CMK (cell line): Measurements from ENCODE around the gene LPGAT1.
"Not testable (repeated sequence)": the region's sequence is repeated elsewhere in the genome, so short reads cannot be mapped to it uniquely, and the experiment has no call there.

Experiments used
- DNase-seq: peaks from one replicate; pipeline ENCODE4 v3.0.0-alpha.2; 2010; ENCODE audit warnings: low read depth

LPGAT1 gene

GRCh38 chr1:211830328-211831142 lies at the start of gene LPGAT1:
LPGAT1 (minus strand) TSS chr1:211830763; CDS start chr1:211829296, 1,467 bp downstream.
- DNase-seq = peak; percentile 27

GRCh38 chr1:211879475-211879874 lies 48.9 kb upstream of the LPGAT1 start:
- no peak for DNase-seq

GRCh38 chr1:211876851-211877590 lies 46.5 kb upstream of the LPGAT1 start:
- DNase-seq = no peak

GRCh38 chr1:211875541-211875940 lies 45.0 kb upstream of the LPGAT1 start:
- no peak for DNase-seq

GRCh38 chr1:211874521-211875347 lies 44.2 kb upstream of the LPGAT1 start:
- DNase-seq = no peak

GRCh38 chr1:211873731-211874130 lies 43.2 kb upstream of the LPGAT1 start:
- DNase-seq = not testable (repeated sequence)

GRCh38 chr1:211870156-211870555 lies 39.6 kb upstream of the LPGAT1 start:
- no peak for DNase-seq

- no peak for DNase-seq
Observed at GRCh38 chr1:211865180-211865579, 34.6 kb upstream of the LPGAT1 start.

GRCh38 chr1:211859405-211859804 lies 28.8 kb upstream of the LPGAT1 start:
- DNase-seq = no peak

GRCh38 chr1:211851174-211851573 lies 20.6 kb upstream of the LPGAT1 start:
- no peak for DNase-seq

- no peak for DNase-seq
Observed at GRCh38 chr1:211843507-211844298, 13.1 kb upstream of the LPGAT1 start.

GRCh38 chr1:211843018-211843417 lies 12.5 kb upstream of the LPGAT1 start:
- DNase-seq = no peak

GRCh38 chr1:211842518-211842917 lies 12.0 kb upstream of the LPGAT1 start:
- DNase-seq = no peak

- DNase-seq = no peak
Observed at GRCh38 chr1:211839106-211839505, 8.5 kb upstream of the LPGAT1 start.

- DNase-seq = no peak
Observed at GRCh38 chr1:211833174-211833820, 2.7 kb upstream of the LPGAT1 start.

GRCh38 chr1:211832661-211833060 lies 2.1 kb upstream of the LPGAT1 start:
- DNase-seq = no peak

GRCh38 chr1:211831558-211832323 lies 1.2 kb upstream of the LPGAT1 start:
- DNase-seq = no peak

GRCh38 chr1:211830055-211830327 lies 572 bp downstream of the LPGAT1 start:
- no peak for DNase-seq

- DNase-seq = no peak
Observed at GRCh38 chr1:211829343-211830054, 1.1 kb downstream of the LPGAT1 start.
